Ishikawa (cell line): ENCODE measurements around the gene CEP41.

Experiments used
- CEBPB ChIP-seq: IDR thresholded peaks from 2 replicates; pipeline ENCODE4 v1.6.1; 2012
- CREB1 ChIP-seq: IDR thresholded peaks from 2 replicates; pipeline ENCODE4 v1.6.1; 2012; ENCODE audit warnings: low read depth
- EGR1 ChIP-seq: IDR thresholded peaks from 2 replicates; pipeline ENCODE4 v1.6.1; 2012
- EP300 ChIP-seq: IDR thresholded peaks from 2 replicates; pipeline ENCODE4 v1.6.1; 2012; ENCODE audit warnings: borderline replicate concordance
- FOXM1 ChIP-seq: IDR thresholded peaks from 2 replicates; pipeline ENCODE4 v1.6.1; 2012; ENCODE audit warnings: low read depth, borderline replicate concordance
- MAX ChIP-seq: IDR thresholded peaks from 2 replicates; pipeline ENCODE4 v1.6.1; 2012
- NFIC ChIP-seq: IDR thresholded peaks from 2 replicates; pipeline ENCODE4 v1.6.1; 2012
- RAD21 ChIP-seq: IDR thresholded peaks from 2 replicates; pipeline ENCODE4 v1.6.1; 2012; ENCODE audit warnings: low read depth
- REST ChIP-seq: IDR thresholded peaks from 2 replicates; pipeline ENCODE4 v1.6.1; 2012; ENCODE audit warnings: low read depth, mild to moderate bottlenecking
- TAF1 ChIP-seq: IDR thresholded peaks from 2 replicates; pipeline ENCODE4 v1.6.1; 2012; ENCODE audit warnings: low read depth, mild to moderate bottlenecking
- TCF12 ChIP-seq: IDR thresholded peaks from 2 replicates; pipeline ENCODE4 v1.6.1; 2012; ENCODE audit warnings: low read depth
- TEAD4 ChIP-seq: IDR thresholded peaks from 2 replicates; pipeline ENCODE4 v1.6.1; 2012
- USF1 ChIP-seq: IDR thresholded peaks from 2 replicates; pipeline ENCODE4 v1.6.1; 2012
- YY1 ChIP-seq: IDR thresholded peaks from 2 replicates; pipeline ENCODE4 v1.6.1; 2012; ENCODE audit warnings: low read depth
- ZBTB7A ChIP-seq: IDR thresholded peaks from 2 replicates; pipeline ENCODE4 v1.6.1; 2012; ENCODE audit warnings: low read depth

Gene CEP41

GRCh38 chr7:130379921-130380860, 60.6 kb downstream of the CEP41 start, which contains the start of gene CPA1:
Gene CPA1 (plus strand): TSS chr7:130380494. CDS start chr7:130380521, 27 bp downstream.
- TF ChIP-seq NFIC: no peak
- no peak for TF ChIP-seq USF1
- no peak for TF ChIP-seq TAF1
- no peak for TF ChIP-seq CREB1
- no peak for TF ChIP-seq FOXM1
- no peak for TF ChIP-seq TEAD4
- TF ChIP-seq YY1: no peak
- TF ChIP-seq TCF12: no peak
- TF ChIP-seq RAD21: no peak
- TF ChIP-seq EGR1: no peak
- TF ChIP-seq MAX: no peak
- no peak for TF ChIP-seq EP300
- no peak for TF ChIP-seq ZBTB7A
- no peak for TF ChIP-seq REST
- TF ChIP-seq CEBPB: no peak

GRCh38 chr7:130379532-130379920, 61.3 kb downstream of the CEP41 start:
- TF ChIP-seq ZBTB7A: no peak
- TF ChIP-seq USF1: no peak
- no peak for TF ChIP-seq NFIC
- TF ChIP-seq TCF12: no peak
- no peak for TF ChIP-seq EGR1
- TF ChIP-seq EP300: no peak
- TF ChIP-seq CREB1: no peak
- TF ChIP-seq YY1: no peak
- no peak for TF ChIP-seq RAD21
- no peak for TF ChIP-seq CEBPB

GRCh38 chr7:130379019-130379418, 61.8 kb downstream of the CEP41 start:
- TF ChIP-seq CEBPB (no peak), YY1 (no peak), FOXM1 (no peak), TAF1 (no peak), USF1 (no peak), CREB1 (no peak), TEAD4 (no peak), ZBTB7A (no peak), TCF12 (no peak)

- TF ChIP-seq USF1: no peak
- no peak for TF ChIP-seq TAF1
- TF ChIP-seq TCF12: no peak
- no peak for TF ChIP-seq MAX
- TF ChIP-seq NFIC: no peak
- no peak for TF ChIP-seq EP300
- no peak for TF ChIP-seq REST
- no peak for TF ChIP-seq FOXM1
Measured at GRCh38 chr7:130377178-130377577, 63.6 kb downstream of the CEP41 start.

- TF ChIP-seq RAD21 (no peak), USF1 (no peak), REST (no peak)
Measured at GRCh38 chr7:130374507-130374906, 66.3 kb downstream of the CEP41 start.
